Keratinocyte (primary cell): ENCODE results near the gene ARHGEF2. TPM values are rescaled to one million over a fixed set of nuclear protein-coding genes. Genes with fewer than 3 reads are reported as not detected.

Source experiments
- DNase-seq: peaks from one replicate; pipeline ENCODE4 v3.0.0-alpha.2; 2011; ENCODE audit warnings: low read depth, missing footprints, low spot score
- FAIRE-seq: peaks from 2 replicates; lab custom pipeline; 2011; peaks lifted over from hg19 to GRCh38; lab: Jason Lieb, UNC
- H2AFZ ChIP-seq: 2 replicates; pipeline ENCODE4 v1.6.0; 2012; ENCODE audit warnings: low read length, control low read depth, inconsistent platforms; ENCODE audit not compliant: control insufficient read depth
- H3K27ac ChIP-seq: 2 replicates; pipeline ENCODE4 v1.5.1; 2011; ENCODE audit warnings: low read length; ENCODE audit not compliant: control insufficient read depth, insufficient read depth
- H3K27me3 ChIP-seq: 3 replicates; pipeline ENCODE4 v1.6.0; 2011; ENCODE audit warnings: low read length; ENCODE audit not compliant: control insufficient read depth, insufficient read depth; ENCODE audit errors: extremely low read depth
- H3K36me3 ChIP-seq, 2 experiments: 2 replicates in 1 of 2; 3 replicates in 1 of 2; pipeline ENCODE4 v1.5.1; 2011; ENCODE audit warnings: low read length in 2 of 2, mild to moderate bottlenecking in 1 of 2; ENCODE audit not compliant: control insufficient read depth in 2 of 2, insufficient read depth in 2 of 2; ENCODE audit errors: extremely low read depth in 1 of 2
- H3K4me1 ChIP-seq: 3 replicates; pipeline ENCODE4 v1.5.1; 2011; ENCODE audit warnings: low read length; ENCODE audit not compliant: control insufficient read depth, insufficient read depth; ENCODE audit errors: extremely low read depth
- H3K4me2 ChIP-seq: 3 replicates; pipeline ENCODE4 v1.6.0; 2011; ENCODE audit warnings: low read depth, low read length; ENCODE audit not compliant: control insufficient read depth, insufficient read depth; ENCODE audit errors: extremely low read depth
- H3K4me3 ChIP-seq, 3 experiments: fragments of 200-600 bp in 1 of 3; sonication (generic) in 1 of 3; 2 replicates in 2 of 3; 3 replicates in 1 of 3; pipeline ENCODE4 v1.5.1; 2011 to 2016; ENCODE audit warnings: low read length in 3 of 3, mild to moderate bottlenecking in 3 of 3, control low read depth in 2 of 3, inconsistent platforms in 1 of 3, low read depth in 1 of 3, mixed read lengths in 1 of 3, mixed run types in 1 of 3, moderate library complexity in 1 of 3; ENCODE audit not compliant: control insufficient read depth in 2 of 3, insufficient read depth in 2 of 3; ENCODE audit errors: extremely low read depth in 1 of 3
- H3K79me2 ChIP-seq: 2 replicates; pipeline ENCODE4 v1.6.0; 2012; ENCODE audit warnings: low read length; ENCODE audit not compliant: control insufficient read depth, insufficient read depth
- H3K9ac ChIP-seq: 3 replicates; pipeline ENCODE4 v1.6.0; 2011; ENCODE audit warnings: low read length; ENCODE audit not compliant: control insufficient read depth, insufficient read depth; ENCODE audit errors: extremely low read depth
- H3K9me1 ChIP-seq: 3 replicates; pipeline ENCODE4 v1.6.0; 2011; ENCODE audit warnings: low read length; ENCODE audit not compliant: control insufficient read depth, insufficient read depth; ENCODE audit errors: extremely low read depth
- H3K9me3 ChIP-seq: 2 replicates; pipeline ENCODE4 v1.5.1; 2012; ENCODE audit warnings: low read depth, low read length; ENCODE audit not compliant: control insufficient read depth
- H4K20me1 ChIP-seq: 3 replicates; pipeline ENCODE4 v1.6.0; 2011; ENCODE audit warnings: low read length; ENCODE audit not compliant: control insufficient read depth, insufficient read depth; ENCODE audit errors: extremely low read depth
- CTCF ChIP-seq, 3 experiments: IDR thresholded peaks in 1 of 3; conservative IDR thresholded peaks in 1 of 3; optimal IDR thresholded peaks in 1 of 3; 2 replicates in 2 of 3; 3 replicates in 1 of 3; pipeline versions ENCODE3 to v1.5.1; 2011; ENCODE audit warnings: low read length in 3 of 3, mild to moderate bottlenecking in 3 of 3, moderate library complexity in 2 of 3, control low read depth in 1 of 3, inconsistent platforms in 1 of 3; ENCODE audit not compliant: insufficient read depth in 2 of 3; ENCODE audit errors: extremely low read depth in 1 of 3
- EZH2 ChIP-seq: IDR thresholded peaks from one replicate; pipeline ENCODE4 v1.6.1; 2012; ENCODE audit warnings: inconsistent platforms, mild to moderate bottlenecking, low read length, moderate library complexity
- dilution Hi-C: fragments of 300-500 bp; cut with MboI; formaldehyde crosslinking; loops from one replicate; pipeline ENCODE4 v1.7.0; 2020; ENCODE audit warnings: low sequenced_read_pairs; ENCODE audit not compliant: extremely low pct_ligation_motif_present
- polyA plus RNA-seq, 5 experiments: library from polyadenylated mRNA; depleted of rRNA in 3 of 5; stranded (reverse) in 3 of 5; stranded (forward) in 1 of 5; unstranded in 1 of 5; fragments of >200 nt; gene quantifications; 1 replicate in 1 of 5; 2 replicates in 3 of 5; 3 replicates in 1 of 5; pipeline versions ENCODE4 v1.2.1 to v1.2.3, GENCODE V29; 2011 to 2012; ENCODE audit warnings: missing spikeins in 2 of 5, low read depth in 1 of 5, low replicate concordance in 1 of 5

The ARHGEF2 gene
- polyA plus RNA-seq, 1 donor (not counting 4 experiments of a cell fraction or from before 2014, with no cell fraction given) = 38.7 TPM

DNA sequence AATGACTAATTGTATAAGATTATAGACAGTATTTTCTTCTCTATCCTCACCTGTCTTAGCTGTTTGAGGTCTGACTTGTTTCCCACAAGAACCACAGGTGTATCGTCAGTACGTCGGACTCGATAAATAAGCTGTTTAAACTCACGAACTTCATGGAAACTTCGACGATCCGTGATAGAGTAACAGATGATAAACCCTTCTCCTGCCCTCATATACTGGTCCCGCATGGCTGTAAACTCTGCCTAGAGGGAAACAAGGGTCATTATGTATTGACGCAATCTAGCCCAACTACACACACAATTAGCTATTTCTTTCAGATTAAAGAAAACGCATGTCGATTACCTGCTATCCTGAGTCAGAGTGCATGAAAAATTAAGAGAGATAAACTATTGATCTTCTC is 74.1 kb downstream of the ARHGEF2 start:
- no peaks in the 10 kb centered on the region for H3K9me1 ChIP-seq
- H3K9ac ChIP-seq = no peak overlapping the region
- H3K9me3 ChIP-seq = no peaks in the 10 kb centered on the region
- no peak overlapping the region for H3K4me3 ChIP-seq
- H2AFZ ChIP-seq = no peak overlapping the region
- peaks cover 2% of the 10 kb centered on the region for H3K79me2 ChIP-seq
- no peak overlapping the region for H3K27ac ChIP-seq
- dilution Hi-C loops = no loop called here
- FAIRE-seq (no peak), DNase-seq (no peak)
- no peaks in the 10 kb centered on the region for H3K4me1 ChIP-seq
- TF ChIP-seq CTCF (optimal IDR thresholded peaks at IDR 0.05 in 1 of 3, IDR thresholded peaks at IDR 0.05 in 1 of 3, conservative IDR thresholded peaks at IDR 0.05 in 1 of 3; ENCODE audit: extremely low read depth in 1 of 3, insufficient read depth in 2 of 3, low read length in 3 of 3) (no peak), EZH2 (no peak)
- no peaks in the 10 kb centered on the region for H3K27me3 ChIP-seq
- no peak overlapping the region for H3K4me2 ChIP-seq
- H3K36me3 ChIP-seq = peaks cover 22 to 28% of the 10 kb centered on the region in 2 experiments
- no peaks in the 10 kb centered on the region for H4K20me1 ChIP-seq

DNA sequence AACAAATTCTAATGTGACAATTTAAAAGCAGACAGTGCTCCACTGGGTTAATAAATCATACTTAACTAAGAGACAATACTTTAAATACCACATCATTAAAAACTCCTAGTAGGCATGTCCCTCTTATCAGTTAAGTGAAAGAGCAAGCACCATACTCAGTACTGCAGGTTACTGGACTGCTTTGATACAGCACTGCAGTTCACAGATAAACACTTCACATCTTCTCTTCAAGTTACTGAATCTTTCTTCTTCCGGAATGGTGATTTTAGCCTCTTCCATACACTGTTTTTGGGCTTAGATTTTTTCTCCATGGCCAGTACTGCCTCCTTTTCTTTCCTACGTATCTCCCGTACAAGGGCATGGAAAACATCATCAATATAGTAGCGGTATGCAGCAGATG is 78.2 kb downstream of the ARHGEF2 start:
- no peaks in the 10 kb centered on the region for H3K9me1 ChIP-seq
- no peaks in the 10 kb centered on the region for H4K20me1 ChIP-seq
- no peak for TF ChIP-seq CTCF (optimal IDR thresholded peaks at IDR 0.05 in 1 of 3, IDR thresholded peaks at IDR 0.05 in 1 of 3, conservative IDR thresholded peaks at IDR 0.05 in 1 of 3; ENCODE audit: extremely low read depth in 1 of 3, insufficient read depth in 2 of 3, low read length in 3 of 3)
- TF ChIP-seq EZH2 = no peak
- no peak overlapping the region for H3K4me3 ChIP-seq
- peaks cover 22 to 35% of the 10 kb centered on the region in 2 experiments for H3K36me3 ChIP-seq
- H3K4me1 ChIP-seq = no peaks in the 10 kb centered on the region
- H3K79me2 ChIP-seq = no peaks in the 10 kb centered on the region
- H3K27me3 ChIP-seq = no peaks in the 10 kb centered on the region
- H3K4me2 ChIP-seq = no peak overlapping the region
- no peaks in the 10 kb centered on the region for H3K9me3 ChIP-seq
- H3K27ac ChIP-seq = no peak overlapping the region
- no peak overlapping the region for H2AFZ ChIP-seq
- no peak for FAIRE-seq
- DNase-seq = no peak
- no peak overlapping the region for H3K9ac ChIP-seq
- dilution Hi-C loops = no loop called here
